ENCODE data around the gene NCOA6. TPM values are rescaled to one million over a fixed set of nuclear protein-coding genes. Genes with fewer than 3 reads are reported as not detected.

Gene NCOA6
- total RNA-seq, 1 donor from 2014 or later = 21.1 TPM

DNA sequence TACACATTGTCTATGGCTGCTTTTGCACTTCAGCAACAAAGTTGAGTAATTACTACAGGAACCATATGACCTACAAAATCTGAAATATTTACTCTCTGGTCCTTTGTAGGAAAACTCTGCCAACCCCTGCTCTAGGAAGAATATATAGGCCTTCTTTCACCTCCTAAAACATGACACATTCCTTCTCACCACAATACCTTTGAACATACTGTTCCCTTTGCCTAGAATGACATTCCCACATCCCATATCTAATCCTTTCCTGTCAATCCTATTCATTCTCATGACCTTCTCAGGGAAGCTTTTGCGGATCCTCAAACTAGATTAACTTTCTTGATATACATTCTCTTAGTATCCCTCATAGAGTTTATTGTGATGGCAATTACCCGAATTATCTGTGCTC is 18.0 kb upstream of the NCOA6 start:
- Histone ChIP-seq H3K4me1 (ENCODE audit: insufficient read depth, low read length) (no peaks in the 10 kb centered on the region), H3K79me2 (ENCODE audit: insufficient read depth, low read length) (no peaks in the 10 kb centered on the region), H3K9me3 (ENCODE audit: insufficient read depth, low read depth, low read length) (no peaks in the 10 kb centered on the region), H4K20me1 (ENCODE audit: insufficient read depth, low read length) (no peaks in the 10 kb centered on the region), H3K9ac (ENCODE audit: low read length) (no peak overlapping the region), H3K4me2 (ENCODE audit: low read length) (no peak overlapping the region), H2AFZ (ENCODE audit: low read depth, low read length) (no peak overlapping the region), H3K36me3 (ENCODE audit: insufficient read depth, low read length) (no peaks in the 10 kb centered on the region), H3K27ac (ENCODE audit: low read depth, low read length) (no peak overlapping the region), H3K4me3 (ENCODE audit: insufficient read depth, low read depth, low read length) (no peak overlapping the region), H3K27me3 (ENCODE audit: insufficient read depth, low read length) (no peaks in the 10 kb centered on the region)
- no peak overlapping the region for H3K4me3 Mint-ChIP-seq (ENCODE audit: unreplicated experiment)
- H3K27me3 Mint-ChIP-seq (ENCODE audit: low read depth, unreplicated experiment) = peaks cover 3% of the 10 kb centered on the region
- FAIRE-seq = no peak
- no peak for DNase-seq (ENCODE audit: low read depth)
- H3K4me1 Mint-ChIP-seq (ENCODE audit: low read depth, unreplicated experiment) = peaks cover 5% of the 10 kb centered on the region
- peaks cover 6% of the 10 kb centered on the region for H3K36me3 Mint-ChIP-seq (ENCODE audit: low read depth, unreplicated experiment)
- H3K27ac Mint-ChIP-seq (ENCODE audit: unreplicated experiment) = no peak overlapping the region
- TF ChIP-seq EZH2 (IDR thresholded peaks at IDR 0.05; ENCODE audit: insufficient read depth, low read length) (no peak), CTCF (IDR thresholded peaks at IDR 0.05; ENCODE audit: insufficient read depth, low read depth, low read length) (no peak)
- peaks cover 2% of the 10 kb centered on the region for H3K9me3 Mint-ChIP-seq (ENCODE audit: unreplicated experiment)

GRCh38 chr20:34842143-34842542 is 16.7 kb upstream of the NCOA6 start:
- Histone ChIP-seq H4K20me1 (ENCODE audit: insufficient read depth, low read length) (no peaks in the 10 kb centered on the region), H3K79me2 (ENCODE audit: insufficient read depth, low read length) (no peaks in the 10 kb centered on the region), H3K36me3 (ENCODE audit: insufficient read depth, low read length) (no peaks in the 10 kb centered on the region), H3K4me1 (ENCODE audit: insufficient read depth, low read length) (no peaks in the 10 kb centered on the region), H3K9ac (ENCODE audit: low read length) (no peak overlapping the region), H3K4me3 (ENCODE audit: insufficient read depth, low read depth, low read length) (no peak overlapping the region), H3K4me2 (ENCODE audit: low read length) (no peak overlapping the region), H3K27me3 (ENCODE audit: insufficient read depth, low read length) (no peaks in the 10 kb centered on the region), H3K9me3 (ENCODE audit: insufficient read depth, low read depth, low read length) (no peaks in the 10 kb centered on the region), H3K27ac (ENCODE audit: low read depth, low read length) (no peak overlapping the region), H2AFZ (ENCODE audit: low read depth, low read length) (no peak overlapping the region)
- DNase-seq (ENCODE audit: low read depth) (no peak), FAIRE-seq (no peak)
- Mint-ChIP-seq H3K36me3 (ENCODE audit: low read depth, unreplicated experiment) (peaks cover 4% of the 10 kb centered on the region), H3K27ac (ENCODE audit: unreplicated experiment) (no peak overlapping the region), H3K9me3 (ENCODE audit: unreplicated experiment) (no peaks in the 10 kb centered on the region), H3K4me3 (ENCODE audit: unreplicated experiment) (no peak overlapping the region), H3K4me1 (ENCODE audit: low read depth, unreplicated experiment) (peaks cover 5% of the 10 kb centered on the region), H3K27me3 (ENCODE audit: low read depth, unreplicated experiment) (peaks cover 3% of the 10 kb centered on the region)
- TF ChIP-seq CTCF (IDR thresholded peaks at IDR 0.05; ENCODE audit: insufficient read depth, low read depth, low read length) (no peak), EZH2 (IDR thresholded peaks at IDR 0.05; ENCODE audit: insufficient read depth, low read length) (no peak)

DNA sequence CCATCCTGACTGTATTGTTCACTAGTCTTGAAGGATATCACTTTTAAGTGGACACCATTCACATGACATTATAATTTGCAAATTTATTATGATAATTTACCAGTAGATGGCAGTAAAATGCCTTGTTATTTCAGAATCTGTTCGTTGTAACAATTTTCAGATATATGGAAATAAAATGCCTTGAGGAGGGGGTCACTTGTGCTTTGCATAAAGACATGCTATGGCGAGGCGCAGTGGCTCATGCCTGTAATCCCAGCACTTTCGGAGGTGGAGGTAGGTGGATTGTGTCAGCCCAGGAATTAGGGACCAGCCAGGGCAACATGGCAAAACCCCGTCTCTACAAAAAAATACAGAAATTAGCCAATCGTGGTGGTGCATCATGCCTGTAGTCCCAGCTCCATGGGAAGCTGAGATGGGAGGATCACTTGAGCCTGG is 9.0 kb upstream of the NCOA6 start:
- H2AFZ ChIP-seq (ENCODE audit: low read depth, low read length) = no peak overlapping the region
- H4K20me1 ChIP-seq (ENCODE audit: insufficient read depth, low read length) = no peaks in the 10 kb centered on the region
- no peaks in the 10 kb centered on the region for H3K79me2 ChIP-seq (ENCODE audit: insufficient read depth, low read length)
- Mint-ChIP-seq H3K9me3 (ENCODE audit: unreplicated experiment) (no peaks in the 10 kb centered on the region), H3K36me3 (ENCODE audit: low read depth, unreplicated experiment) (no peaks in the 10 kb centered on the region), H3K27ac (ENCODE audit: unreplicated experiment) (no peak overlapping the region), H3K4me1 (ENCODE audit: low read depth, unreplicated experiment) (no peaks in the 10 kb centered on the region), H3K27me3 (ENCODE audit: low read depth, unreplicated experiment) (peaks cover 18% of the 10 kb centered on the region), H3K4me3 (ENCODE audit: unreplicated experiment) (no peak overlapping the region)
- H3K4me3 ChIP-seq (ENCODE audit: insufficient read depth, low read depth, low read length) = no peak overlapping the region
- H3K9me3 ChIP-seq (ENCODE audit: insufficient read depth, low read depth, low read length) = no peaks in the 10 kb centered on the region
- no peak overlapping the region for H3K27ac ChIP-seq (ENCODE audit: low read depth, low read length)
- TF ChIP-seq EZH2 (IDR thresholded peaks at IDR 0.05; ENCODE audit: insufficient read depth, low read length) = no peak
- TF ChIP-seq CTCF (IDR thresholded peaks at IDR 0.05; ENCODE audit: insufficient read depth, low read depth, low read length) = peak; percentile 44
- H3K9ac ChIP-seq (ENCODE audit: low read length) = no peak overlapping the region
- peaks cover 23% of the 10 kb centered on the region for H3K27me3 ChIP-seq (ENCODE audit: insufficient read depth, low read length)
- no peak overlapping the region for H3K4me2 ChIP-seq (ENCODE audit: low read length)
- H3K36me3 ChIP-seq (ENCODE audit: insufficient read depth, low read length) = no peaks in the 10 kb centered on the region
- no peaks in the 10 kb centered on the region for H3K4me1 ChIP-seq (ENCODE audit: insufficient read depth, low read length)
- no peak for DNase-seq (ENCODE audit: low read depth)
- no peak for FAIRE-seq
